DMS153 (cell line): ENCODE data around the gene RRP1B.
A peak's percentile ranks its signal among the peaks of the same experiment; 100 is the strongest.

Experiments
- DNase-seq: peaks from one replicate; lab custom pipeline; 2025; lab: John Stamatoyannopoulos, UW

Gene RRP1B

DNA sequence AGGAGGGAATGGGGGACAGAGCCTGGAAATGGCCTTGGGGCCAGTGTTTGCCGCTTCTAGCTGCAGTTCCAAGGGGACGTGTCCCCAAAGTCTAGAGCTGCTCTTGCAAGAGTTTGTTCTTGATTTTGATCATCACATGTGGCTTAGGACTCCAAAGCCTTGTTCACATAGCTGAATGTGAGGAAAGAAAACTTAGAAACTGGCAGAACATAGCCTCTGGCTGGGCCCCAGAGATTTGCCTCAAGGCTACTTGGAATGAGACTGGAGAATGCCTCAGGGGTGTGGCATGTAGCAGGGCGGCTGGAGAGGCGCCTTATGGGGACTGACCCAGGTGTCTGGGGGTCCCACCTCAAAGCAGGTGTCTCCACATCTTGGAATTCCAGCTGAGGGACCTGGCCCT is 61.8 kb downstream of the RRP1B start:
- DNase-seq = no peak

DNA sequence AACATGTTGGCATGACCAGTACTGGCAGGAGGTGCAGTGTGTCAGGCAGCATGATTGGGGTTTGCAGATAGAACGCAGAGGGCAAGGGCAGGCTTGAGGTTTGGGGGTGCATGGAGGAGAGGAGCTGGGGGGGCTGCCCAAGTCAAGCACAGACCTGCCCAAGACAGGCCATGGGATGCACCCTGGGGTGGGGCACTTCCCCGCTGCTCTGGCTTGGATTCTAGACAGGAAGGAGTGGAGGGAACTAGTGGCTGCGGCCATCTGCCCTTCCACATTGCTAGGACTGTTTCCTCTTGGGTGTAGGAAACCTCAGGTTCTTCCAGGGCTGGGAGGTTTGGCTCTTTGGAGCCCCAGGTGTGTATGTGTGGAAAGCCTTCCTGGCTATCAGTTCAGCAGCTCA is 62.6 kb downstream of the RRP1B start:
- DNase-seq = no peak

DNA sequence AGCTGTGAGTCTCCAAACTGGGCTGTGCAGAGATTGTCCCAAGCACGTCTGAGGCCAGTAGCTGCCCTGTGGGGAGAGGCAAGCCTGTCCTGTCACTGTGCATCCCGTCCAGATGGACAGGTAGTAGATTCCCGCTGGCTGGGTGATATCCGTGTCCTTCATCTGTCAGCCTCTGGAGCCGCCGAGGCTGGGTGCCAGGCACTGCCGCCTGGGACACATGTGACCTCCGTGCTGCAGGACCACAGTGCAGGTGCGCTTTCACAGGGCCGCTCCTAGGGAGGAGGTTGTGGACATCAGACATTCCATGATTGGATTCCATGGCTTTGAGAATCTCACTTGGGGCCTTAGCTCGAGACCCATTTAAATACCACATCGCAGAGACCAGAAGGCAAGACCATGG is 64.3 kb downstream of the RRP1B start:
- no peak for DNase-seq

DNA sequence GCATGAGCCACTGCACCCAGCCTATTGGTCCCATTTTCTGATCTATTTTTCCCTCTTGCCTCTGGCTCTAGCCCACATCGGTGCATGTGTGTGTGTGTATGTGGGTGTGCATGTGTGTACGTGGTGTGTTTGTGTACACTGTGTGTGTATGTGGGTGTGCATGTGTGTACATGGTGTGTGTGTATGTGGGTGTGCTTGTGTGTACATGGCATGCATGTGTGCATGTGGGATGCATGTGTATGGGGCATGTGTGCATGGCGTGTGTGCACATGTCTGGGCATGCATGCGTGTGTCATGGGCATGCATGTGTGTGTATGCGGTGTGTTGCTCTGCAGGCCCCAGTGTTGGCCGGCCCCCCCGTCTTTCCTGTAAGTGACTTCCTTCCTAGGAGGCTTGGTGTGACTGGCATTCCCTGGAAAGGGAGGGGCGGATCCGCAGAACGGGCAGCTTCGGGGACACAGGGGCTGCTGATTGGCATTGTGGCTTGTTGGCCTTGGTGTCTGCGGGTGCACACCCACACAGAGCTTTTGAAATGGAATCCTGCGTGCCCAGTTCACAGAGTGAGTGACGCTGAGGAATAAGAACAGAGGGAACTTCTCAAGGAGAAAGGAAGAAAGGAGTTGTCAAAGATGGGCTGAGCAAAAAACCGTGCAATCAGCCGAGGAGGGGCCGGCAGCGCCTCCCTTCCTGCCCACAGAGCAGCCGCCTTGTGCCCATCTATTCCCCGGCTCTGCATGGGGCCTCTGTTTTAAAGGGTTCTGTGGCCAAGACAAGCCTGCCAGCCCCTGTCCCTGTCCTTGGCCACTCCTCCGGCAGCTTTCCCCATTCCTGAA is 67.5 kb downstream of the RRP1B start:
- no peak for DNase-seq

DNA sequence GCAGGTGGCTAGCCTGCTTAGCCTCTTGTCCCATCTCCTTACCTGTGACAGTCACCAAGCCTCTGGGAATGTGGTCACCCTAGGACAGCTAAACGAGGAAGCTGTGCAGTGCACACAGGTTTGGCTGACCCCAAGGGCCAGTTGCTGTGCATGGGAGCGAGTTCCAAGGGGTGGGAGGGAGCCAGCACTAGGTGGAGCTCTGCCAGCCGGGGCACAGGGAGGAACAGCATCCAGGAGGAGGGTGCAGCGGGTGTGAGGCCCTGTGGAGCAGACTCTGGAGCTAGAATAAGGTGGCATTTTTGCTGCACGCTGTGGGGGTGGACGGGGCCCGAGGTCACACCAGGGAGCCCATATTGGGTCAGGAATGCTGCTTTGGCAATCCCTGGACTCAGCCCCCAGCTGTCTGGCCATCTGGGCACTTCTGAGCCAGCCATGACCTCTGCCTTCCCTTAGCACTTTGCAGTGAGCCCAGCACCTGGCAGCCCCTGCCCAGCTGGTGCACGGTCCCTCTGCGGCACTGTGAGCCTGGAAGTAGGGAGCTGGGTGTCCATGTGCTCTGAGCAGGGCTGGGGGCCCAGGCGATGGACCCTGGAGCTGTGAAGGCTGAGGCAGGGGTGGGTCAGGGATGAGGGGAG is 68.3 kb downstream of the RRP1B start:
- no peak for DNase-seq

- no peak for DNase-seq
Observed at GRCh38 chr21:43728154-43728466, 68.8 kb downstream of the RRP1B start.

- DNase-seq = peak; percentile 30
Observed at GRCh38 chr21:43728467-43729390, 69.4 kb downstream of the RRP1B start.

GRCh38 chr21:43731476-43731875 is 72.1 kb downstream of the RRP1B start:
- DNase-seq = no peak

DNA sequence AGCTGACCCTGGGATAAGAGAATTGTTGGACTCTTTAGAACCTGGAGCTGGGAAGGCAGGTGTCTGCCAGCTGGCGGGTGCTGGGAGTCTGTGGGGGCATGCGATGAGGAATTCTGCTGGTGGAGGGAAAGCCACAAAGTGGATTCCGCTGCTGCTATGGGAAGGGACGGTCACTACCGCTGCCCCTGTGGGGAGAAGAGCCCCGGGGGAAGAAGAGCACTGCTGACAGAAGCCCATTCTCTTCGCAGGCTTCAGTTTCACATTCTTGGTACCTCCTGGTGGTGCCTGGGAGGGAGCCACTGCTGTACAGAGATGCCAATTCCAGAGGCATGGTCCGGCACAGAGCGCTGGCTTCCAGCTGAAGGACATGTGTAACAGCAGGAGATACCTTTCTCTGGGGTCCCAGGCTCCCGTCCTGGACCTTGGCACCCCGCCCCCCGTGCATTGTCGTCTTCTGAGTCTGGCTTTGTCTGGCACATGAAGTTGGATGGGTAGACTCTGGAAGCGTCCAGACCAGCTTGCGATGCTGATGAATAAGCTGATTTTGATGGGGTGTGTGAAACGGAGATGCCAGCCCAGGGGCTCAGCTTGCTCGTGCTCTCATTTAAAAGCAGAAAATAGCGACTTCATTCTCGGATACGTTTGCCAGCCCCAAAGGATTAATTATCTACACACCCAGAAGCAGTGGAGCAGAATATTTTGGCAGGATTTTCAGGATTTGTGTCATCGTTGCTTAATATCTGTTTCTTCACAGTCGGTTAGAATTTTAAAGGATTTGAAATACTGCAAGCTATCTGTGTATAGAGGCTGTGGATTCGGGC is 72.7 kb downstream of the RRP1B start:
- DNase-seq = no peak

GRCh38 chr21:43733060-43733459 is 73.7 kb downstream of the RRP1B start:
- no peak for DNase-seq

- DNase-seq = no peak
Observed at GRCh38 chr21:43733529-43734071, 74.2 kb downstream of the RRP1B start.

DNA sequence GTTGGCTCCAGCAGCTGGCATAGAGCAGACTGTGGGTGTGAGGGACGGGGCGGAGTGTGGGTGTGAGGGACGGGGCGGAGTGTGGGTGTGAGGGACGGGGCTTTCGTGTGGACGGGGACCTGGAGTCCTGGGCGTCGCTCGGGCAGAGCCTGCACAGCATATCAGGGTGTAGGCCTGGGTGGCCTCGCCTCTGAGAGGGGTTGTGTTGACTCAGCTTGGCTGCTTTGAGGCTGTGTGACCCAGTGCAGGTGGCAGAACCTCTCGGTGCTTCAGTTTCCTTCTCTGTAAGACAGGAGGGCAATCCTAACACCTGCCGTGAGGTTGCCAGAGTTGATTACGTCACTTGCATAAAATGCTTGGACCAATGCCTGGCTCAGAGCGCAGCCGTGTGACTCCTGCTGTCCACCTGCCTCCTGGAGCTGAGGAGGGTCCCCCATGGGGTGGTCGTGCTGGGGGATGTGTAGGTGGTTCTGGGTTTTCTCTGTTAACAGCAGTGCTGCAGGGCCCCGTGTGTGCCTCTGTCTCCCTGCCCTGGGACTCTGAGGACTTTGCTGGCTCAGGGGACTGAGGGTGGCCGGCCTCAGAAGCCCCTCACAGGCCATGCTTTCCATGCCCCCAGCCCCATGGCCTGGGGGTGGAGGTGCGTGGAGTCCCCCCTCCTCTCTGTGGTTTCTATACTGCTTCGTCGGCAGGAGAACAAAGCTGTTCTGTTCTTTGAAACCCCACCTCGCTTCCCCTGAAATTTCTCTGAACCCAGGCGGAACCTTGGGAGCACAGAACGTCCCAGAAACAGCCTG is 75.0 kb downstream of the RRP1B start:
- DNase-seq = no peak

DNA sequence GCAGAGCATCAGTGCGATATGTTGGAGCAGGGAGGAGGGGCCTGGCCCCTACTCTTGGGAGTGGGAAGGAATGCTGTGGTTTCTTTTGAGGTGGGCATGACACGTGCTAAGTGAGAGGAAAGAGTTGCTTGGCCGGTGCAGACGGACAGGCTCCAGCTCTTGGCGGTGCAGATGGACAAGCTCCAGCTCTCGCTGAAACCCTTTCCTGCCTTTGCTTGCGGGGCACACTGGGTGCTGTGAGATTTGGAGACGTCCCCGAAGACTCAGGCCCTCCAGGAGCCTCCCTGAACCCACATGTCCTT is 75.5 kb downstream of the RRP1B start:
- no peak for DNase-seq

DNA sequence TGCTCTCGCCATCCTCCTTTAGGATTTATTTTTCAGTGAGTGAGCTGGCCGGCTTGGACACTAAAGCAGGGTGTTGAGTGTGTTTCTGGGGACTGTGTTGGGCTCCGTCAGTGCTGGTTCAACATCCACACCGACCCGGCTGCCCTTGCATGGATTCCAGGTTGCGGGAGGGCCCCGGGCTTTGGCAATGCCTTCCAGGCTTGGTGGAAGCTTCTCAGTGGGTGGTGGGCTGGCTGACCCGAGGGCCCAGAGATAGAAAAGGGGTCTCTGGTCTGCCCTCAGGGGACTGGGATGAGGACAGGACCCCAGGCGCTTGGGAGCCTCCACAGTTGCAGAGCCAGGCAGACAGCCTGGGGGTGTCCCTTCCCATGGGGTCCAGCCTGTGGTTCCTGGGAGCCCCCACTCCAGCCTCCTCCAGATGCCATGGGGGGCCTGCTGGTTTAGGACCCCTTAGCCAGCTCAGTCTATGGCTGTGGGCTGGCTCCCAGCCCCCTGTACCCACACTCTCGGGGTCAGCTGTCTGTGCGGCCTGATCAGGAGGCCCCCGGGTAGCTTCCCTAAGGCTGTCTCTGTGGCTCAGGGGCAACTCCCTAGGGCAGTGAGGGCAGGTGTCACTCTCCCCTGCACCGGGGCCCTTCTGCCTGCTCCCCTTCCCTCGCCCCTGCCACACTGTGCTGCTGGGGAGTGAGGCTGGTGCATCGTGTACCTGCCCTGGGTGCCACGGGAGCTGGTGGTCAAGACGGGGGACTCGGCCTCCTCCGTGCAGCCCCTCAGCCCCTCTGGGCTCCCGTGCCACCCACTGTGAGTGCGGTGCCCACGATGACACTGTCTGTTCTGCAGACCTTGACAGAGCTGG is 76.1 kb downstream of the RRP1B start:
- DNase-seq = no peak

DNA sequence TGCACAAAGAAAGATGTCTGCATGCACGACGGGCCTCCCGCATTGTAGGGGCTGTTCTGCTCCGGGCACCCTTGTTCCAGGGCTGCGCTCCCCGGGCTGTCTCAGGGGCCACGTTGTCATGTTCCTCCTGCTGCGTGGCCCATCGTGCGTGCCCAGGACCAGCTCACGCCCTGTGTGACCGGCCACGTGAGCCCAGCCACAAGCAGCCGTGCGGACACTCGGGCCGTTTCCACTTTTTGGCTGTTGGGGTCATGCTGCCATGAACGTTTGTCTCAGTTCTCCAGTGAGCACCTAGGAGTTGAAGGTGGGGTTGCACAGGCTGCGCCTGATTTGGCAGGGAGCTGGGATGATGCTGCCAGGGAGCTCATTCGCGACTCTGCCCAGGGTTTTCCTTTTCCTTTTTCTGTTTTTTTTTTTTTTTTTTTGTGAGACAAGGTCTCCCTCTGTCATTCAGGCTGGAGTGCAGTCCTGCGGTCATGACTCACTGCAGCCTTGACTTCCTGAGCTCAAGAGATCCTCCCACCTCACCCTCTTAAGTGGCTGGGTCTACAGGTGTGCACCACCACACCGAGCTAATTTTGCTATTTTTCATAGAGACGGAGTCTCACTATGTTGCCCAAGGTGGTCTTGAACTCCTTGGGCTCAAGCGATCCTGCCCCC is 77.0 kb downstream of the RRP1B start:
- DNase-seq = no peak

DNA sequence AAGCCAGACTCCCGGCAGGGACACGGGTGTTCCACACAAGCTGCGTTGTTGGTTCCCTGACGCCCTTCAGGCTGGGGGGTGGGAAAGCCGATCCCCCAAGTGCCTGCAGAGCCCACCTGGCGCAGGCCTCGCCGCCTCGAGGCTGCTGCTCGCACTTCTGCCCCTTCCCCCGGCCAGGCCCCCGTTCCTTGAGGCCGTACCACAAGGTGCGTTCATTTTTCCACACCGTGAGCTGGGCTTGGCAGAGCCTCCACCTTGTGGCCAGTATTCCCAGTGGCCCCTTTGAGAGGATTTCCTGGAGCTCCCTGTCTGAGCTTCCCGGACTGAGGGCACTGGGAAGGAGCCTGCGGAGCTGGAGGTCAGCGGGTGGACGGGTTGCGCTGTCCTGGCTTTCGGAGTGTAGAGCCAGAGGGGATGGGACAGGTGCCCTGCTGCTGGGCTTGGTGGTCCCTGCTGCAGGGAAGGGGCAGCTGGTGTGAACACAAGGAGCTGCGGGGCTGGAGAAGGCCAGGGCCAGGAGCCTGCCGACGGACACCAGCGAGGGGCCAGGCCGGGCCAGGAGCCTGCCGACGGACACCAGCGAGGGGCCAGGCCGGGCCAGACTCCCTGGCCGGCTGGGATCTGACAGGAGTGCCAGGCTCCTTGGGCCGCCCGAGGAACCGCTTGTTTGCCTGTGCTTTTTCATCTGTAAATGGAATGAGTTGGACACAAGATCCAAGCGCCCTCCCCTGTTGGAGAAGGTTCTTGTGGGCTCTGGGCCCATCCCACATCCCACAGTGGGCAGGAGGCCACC is 78.0 kb downstream of the RRP1B start:
- DNase-seq = no peak

DNA sequence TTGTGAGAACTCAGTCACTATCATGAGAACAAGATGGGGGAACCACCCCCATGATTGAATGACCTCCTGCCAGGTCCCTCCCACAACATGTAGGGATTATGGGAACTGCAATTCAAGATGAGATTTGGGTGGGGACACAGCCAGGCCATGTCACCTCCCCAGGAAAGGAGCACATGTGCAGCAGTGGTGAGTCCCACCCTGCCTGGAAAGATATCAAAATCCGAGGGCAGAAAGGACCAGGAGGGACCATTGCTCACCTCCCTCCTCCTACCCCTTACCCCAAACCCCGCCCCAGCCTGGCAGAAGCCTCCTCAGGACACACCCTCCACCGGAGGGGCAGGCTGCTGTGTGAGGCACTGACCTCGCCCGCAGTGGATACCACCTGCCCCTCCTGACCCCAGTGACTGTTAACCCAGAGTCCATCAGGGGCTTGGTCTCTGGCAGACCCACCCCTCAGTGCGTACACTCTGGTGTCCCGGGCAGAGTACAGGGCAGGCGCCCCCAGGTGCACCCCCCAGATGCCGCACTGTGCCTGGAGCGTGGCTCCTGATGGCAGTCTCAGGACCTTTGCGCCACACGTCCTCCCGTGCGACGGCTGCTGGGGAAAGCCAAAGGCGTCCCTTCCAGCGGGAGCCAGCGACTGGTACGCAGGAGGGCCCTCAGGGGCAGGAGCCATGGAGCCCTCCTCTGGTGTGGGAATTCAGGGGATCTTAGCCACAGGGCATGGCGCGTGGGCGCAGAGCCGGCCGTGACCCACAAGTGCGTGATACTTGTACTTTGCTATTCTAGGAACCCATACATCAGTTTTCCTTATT is 80.5 kb downstream of the RRP1B start:
- DNase-seq = no peak
